ENCODE results near the gene RPS6KA2.
"Not testable (repeated sequence)": the region's sequence is repeated elsewhere in the genome, so short reads cannot be mapped to it uniquely, and the experiment has no call there.

RPS6KA2 gene

GRCh38 chr6:166545156-166546034, 81.7 kb downstream of the RPS6KA2 start:
- no peak for DNase-seq

GRCh38 chr6:166544296-166544605, 82.8 kb downstream of the RPS6KA2 start:
- no peak for DNase-seq

- no peak for DNase-seq
These were observed 83.3 kb downstream of the RPS6KA2 start for GRCh38 chr6:166543603-166544295.

DNA sequence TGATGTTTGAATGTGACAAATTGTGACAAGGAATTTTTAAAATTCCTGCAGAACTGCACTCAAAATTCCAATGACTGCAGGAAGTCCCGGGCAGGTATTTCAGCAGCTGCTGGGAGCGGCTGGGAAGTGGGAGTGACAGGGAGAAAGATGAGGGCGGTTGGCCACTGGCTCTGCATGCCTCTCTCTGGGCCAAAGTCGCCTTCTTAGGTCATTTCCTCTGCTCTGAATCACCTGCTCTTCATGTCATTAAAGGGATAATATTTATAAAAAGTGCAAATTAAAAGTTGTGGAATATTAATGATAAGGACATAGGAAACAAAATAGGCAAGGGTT, 84.5 kb downstream of the RPS6KA2 start:
- DNase-seq: no peak

DNA sequence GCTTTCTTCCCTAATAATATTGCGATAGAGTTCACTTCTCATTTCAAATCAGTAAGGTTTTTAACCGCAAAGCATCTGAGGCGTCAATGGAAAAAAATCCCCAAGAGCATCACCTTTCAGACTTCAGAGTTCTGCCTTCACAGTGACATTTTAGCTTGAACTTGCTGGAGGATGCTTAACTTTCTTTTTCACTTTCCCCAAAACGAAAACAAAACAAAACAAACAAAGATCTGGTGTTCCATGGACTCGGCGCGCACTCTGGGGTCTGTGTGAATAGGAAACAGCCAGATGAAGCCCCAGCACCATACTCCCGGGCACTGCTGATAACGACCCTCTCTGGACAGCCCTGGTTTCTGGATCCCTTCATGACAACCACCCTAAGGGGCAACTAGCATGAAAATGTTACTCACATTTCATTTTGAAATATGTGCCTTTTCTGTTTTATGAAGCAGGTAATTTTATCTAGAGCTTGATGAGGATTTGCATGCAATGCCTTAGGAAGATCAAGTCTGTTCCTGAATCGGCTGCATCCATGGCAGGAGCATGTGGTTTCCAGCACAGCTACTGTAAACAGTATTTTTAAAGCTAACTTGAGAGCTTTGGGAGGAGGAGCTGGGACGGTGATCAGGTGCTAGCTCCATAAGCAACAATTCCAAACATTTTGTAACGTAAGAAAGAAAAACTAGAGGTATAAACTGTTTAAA, 85.0 kb downstream of the RPS6KA2 start:
- DNase-seq: no peak

GRCh38 chr6:166541366-166541765, 85.7 kb downstream of the RPS6KA2 start:
- peak; percentile 39 for DNase-seq

GRCh38 chr6:166540631-166541331, 86.3 kb downstream of the RPS6KA2 start:
- DNase-seq: peak; percentile 56

- DNase-seq: no peak
These were observed 87.5 kb downstream of the RPS6KA2 start for GRCh38 chr6:166539543-166539942.

DNA sequence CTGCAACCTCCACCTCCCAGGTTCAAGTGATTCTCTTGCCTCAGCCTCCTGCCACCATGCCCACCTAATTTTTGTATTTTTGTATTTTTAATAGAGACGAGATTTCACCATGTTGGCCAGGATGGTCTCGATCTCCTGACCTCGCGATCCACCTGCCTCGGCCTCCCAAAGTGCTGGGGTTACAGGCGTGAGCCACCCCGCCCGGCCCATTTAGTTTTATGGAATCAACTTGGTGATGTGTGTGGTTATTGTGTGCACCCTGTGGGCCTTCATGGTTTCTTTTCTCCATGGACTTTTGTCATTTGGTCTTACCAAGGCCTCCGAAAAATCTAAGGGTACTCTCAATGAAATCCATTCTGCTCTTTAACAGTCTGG, 88.1 kb downstream of the RPS6KA2 start:
- not testable (repeated sequence) for DNase-seq

GRCh38 chr6:166538297-166539010, 88.6 kb downstream of the RPS6KA2 start:
- no peak for DNase-seq

DNA sequence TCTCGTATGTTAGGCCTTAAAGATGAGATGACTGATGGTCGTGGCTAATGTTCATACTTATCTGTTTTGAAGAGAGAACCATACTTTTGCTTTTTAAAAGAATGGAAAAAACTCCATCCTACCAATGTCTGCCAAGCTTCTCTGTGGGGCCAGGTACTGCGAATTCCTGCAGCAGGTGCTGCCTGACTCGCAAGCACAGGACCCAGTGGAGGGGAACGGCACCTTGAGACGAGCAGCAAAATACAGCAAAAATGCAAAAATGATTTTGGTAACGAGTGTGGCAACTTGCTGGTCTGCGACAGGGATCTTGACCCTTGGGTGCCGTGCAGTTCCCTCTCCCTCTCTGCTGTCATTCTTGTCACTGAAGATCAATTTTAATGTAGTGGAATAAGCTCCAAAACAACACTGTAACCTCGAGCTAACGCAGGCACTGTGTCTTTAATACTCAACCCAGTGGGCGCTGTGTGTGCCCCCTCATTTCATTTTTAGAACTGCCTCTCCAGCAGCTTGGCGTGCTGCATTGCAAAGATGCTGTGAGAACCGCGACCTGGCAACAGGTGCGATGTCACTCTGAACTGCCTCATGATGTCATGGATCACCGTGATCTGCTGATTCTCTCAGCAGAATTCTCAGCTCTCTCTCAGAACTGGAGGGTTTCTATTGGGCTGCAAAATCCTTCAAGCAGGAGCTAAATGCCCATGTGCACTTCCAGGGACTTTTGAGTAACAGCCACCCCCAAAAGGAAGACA, 92.2 kb downstream of the RPS6KA2 start:
- no peak for DNase-seq

GRCh38 chr6:166533205-166533824, 93.7 kb downstream of the RPS6KA2 start:
- DNase-seq: no peak

DNA sequence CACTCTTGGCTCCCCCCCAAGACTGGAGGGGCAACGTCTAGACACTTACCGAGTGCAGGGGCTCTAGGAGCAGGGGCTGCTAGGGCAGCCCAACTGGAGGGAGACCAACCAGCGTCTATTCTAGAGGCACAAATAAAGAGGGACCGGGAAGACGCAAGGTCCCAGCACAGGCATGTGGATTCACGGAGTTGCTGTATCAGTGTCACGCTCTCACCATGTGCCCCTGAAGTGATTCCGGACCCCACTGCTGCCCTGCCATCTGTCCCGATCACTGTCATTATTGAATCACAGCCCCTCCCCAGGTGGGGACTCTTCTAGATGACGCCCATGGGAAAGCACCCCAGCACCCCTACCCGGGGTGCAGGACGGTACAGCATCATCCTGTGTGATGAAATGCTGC, 94.7 kb downstream of the RPS6KA2 start:
- no peak for DNase-seq

GRCh38 chr6:166530211-166531095, 96.6 kb downstream of the RPS6KA2 start:
- no peak for DNase-seq

GRCh38 chr6:166529586-166529985, 97.5 kb downstream of the RPS6KA2 start:
- no peak for DNase-seq

DNA sequence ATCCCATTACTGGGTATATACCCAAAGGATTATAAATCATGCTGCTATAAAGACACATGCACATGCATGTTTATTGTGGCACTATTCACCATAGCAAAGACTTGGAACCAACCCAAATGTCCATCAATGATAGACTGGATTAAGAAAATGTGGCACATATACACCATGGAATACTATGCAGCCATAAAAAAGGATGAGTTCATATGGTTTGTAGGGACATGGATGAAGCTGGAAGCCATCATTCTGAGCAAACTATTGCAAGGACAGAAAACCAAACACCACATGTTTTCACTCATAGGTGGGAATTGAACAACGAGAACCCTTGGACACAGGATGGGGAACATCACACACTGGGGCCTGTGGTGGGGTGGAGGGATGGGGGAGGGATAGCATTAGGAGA, 98.0 kb downstream of the RPS6KA2 start:
- not testable (repeated sequence) for DNase-seq

GRCh38 chr6:166527849-166528248, 99.2 kb downstream of the RPS6KA2 start:
- no peak for DNase-seq

GRCh38 chr6:166526937-166527336, 100.1 kb downstream of the RPS6KA2 start:
- DNase-seq: no peak

- no peak for DNase-seq
These were observed 101.5 kb downstream of the RPS6KA2 start for GRCh38 chr6:166525567-166525966.

All from activated CD4-positive, CD25-positive, alpha-beta regulatory T cell treated with anti-CD3 and anti-CD28 coated beads, Interleukin-2, amount 50 U/mL, for 72 hours (primary cell).